GM03348 (cell line): ENCODE measurements around the gene PPP1R8.
"Not testable (repeated sequence)": the region's sequence is repeated elsewhere in the genome, so short reads cannot be mapped to it uniquely, and the experiment has no call there.

Experiments used
- DNase-seq: peaks from one replicate; pipeline ENCODE4 v3.0.0; 2012; ENCODE audit warnings: low spot score

Gene PPP1R8

DNA sequence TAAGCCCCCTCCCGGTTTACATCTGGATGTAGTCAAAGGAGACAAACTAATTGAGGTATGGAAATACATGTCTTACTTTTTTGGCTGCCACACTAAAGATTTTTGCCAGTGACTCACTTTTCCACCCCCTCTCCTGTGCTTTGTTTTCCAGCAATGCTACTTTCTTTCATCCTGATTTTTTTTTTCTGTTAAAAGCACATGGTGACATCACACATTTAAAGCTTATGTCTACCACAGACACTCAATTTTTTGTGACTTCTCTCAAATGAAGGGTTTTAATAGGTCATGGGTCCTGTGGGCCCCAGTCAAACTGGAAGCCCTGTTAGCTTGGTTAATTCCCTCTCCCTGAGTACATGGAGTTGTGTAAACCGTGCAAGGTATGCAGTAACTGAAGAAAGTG is 2.2 kb downstream of the PPP1R8 start:
- peak; percentile 62 for DNase-seq

DNA sequence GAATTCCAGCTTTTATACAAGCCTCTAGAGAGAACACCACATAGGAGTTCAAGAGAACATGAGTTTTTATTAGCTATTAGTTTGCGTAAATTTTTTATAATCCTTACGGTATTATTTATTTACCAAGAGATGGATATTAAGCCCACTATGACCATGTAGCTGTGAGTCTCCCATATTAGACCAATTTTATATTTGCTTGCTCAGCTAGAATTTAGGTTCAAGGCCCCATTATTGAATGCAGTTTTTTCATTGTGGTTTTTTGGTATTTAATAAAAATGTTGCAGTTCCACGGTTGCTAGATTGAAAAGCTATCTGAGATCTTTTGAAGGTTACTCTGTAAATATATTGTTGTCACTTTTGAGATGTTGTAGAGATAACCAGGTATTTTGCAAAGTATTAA is 2.9 kb downstream of the PPP1R8 start:
- no peak for DNase-seq

DNA sequence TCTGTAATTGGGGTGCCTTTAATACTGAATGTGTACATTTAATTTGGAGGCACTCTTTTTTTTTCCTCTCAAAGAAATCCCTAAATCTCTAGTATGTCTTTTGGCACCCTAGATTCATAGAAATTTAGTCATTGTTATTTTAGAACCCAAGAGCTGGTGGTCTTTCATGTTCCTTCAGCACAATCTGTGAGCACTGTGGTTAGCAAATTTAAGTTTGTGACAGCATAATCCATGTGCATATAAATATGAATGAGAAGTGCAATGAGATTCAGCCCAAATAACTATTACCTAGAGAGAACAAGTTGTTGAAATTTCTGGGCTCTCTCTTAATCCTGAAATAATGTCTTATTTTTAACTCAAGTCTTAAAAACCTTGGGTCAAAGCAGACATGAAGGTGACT is 4.5 kb downstream of the PPP1R8 start:
- no peak for DNase-seq

DNA sequence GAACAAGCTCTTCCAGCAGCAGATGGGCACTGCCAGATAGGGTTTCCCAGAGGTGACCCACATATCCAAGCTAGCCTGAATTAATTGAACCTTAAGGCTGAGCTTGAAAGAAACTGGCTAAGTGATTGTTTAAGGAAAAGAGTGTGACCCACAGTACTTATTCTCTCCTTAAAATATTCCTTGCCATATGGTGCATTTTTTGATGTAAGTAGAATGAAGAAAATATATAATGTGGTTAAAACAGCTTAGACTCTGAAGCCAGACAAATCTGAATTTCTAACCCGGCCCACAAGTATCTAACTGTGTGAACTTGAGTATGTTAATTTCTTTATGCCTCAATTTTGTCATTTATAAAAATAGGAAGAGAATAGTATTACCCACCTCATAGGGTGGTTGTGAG is 4.9 kb downstream of the PPP1R8 start:
- no peak for DNase-seq

- DNase-seq = no peak
These were observed 19.4 kb downstream of the PPP1R8 start for GRCh38 chr1:27849951-27850350.

- no peak for DNase-seq
These were observed 24.5 kb downstream of the PPP1R8 start for GRCh38 chr1:27855085-27855484.

GRCh38 chr1:27856561-27857343 is 26.2 kb downstream of the PPP1R8 start:
- no peak for DNase-seq

GRCh38 chr1:27857552-27857951 is 27.0 kb downstream of the PPP1R8 start:
- not testable (repeated sequence) for DNase-seq

DNA sequence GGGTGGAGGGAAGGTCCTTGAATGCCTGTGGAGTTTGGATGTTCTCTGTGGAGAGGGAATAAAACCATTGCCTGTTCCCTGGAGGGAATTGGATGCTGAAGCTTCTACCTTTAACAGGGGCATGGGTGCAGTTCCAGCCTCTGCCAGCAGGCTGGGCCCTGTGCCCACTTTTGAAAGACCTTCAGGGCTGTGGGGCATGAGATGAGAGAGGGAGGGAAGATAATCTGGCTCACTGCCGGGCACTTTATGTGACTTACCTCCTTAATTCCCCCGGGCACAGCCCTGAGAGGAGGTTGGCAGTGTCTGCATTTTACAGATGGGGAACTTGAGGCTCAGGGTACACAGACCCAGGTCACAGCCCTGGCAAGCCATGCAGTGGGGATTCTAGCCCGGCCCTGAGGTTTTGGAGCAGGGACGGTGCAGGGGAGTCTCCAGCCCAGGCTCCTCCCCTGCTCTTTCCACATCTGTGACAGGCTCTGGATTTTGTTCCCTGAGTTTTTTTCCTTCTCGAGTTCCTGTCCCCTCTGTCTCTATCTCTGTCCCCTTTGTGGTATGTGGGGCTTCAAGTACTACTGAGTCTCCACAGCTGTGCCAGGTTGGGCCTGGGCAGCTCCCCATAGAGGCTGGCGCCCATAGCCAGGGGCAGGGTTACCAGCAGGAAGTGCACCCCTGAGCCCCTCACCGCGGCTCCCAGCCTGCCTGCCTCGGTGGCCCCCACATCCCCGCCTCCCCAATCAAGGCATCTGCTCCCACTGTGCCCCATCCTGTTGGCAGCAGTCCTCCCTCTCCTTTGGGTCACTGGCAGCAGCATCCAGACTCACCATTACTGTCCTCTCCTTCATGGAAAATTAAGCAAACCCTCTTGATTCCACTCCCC is 27.7 kb downstream of the PPP1R8 start:
- peak; percentile 90 for DNase-seq

- no peak for DNase-seq
These were observed 28.5 kb downstream of the PPP1R8 start for GRCh38 chr1:27858949-27859576.

DNA sequence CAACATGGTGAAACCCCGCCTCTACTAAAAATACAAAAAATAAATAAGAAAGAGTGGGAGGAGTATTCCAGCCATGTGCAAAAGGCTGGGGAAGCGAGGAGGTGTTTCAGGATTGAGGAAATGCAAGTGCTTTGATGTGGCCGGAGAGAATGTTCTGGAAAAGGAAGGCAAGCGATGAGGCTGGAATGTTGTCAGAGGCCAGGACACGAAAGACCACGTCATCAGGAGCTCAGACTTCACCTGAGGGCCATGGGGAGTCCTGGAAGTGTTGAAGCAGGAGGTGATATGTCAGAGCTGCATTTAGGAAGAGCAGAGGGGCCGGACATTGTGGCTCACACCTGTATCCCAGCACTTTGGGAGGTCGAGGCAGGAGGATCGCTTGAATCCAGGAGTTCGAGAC is 30.9 kb downstream of the PPP1R8 start:
- no peak for DNase-seq

- DNase-seq = no peak
These were observed 31.4 kb downstream of the PPP1R8 start for GRCh38 chr1:27862004-27862403.

GRCh38 chr1:27862671-27863537 is 32.3 kb downstream of the PPP1R8 start:
- DNase-seq = peak; percentile 95

GRCh38 chr1:27863538-27863915 is 32.9 kb downstream of the PPP1R8 start:
- no peak for DNase-seq

DNA sequence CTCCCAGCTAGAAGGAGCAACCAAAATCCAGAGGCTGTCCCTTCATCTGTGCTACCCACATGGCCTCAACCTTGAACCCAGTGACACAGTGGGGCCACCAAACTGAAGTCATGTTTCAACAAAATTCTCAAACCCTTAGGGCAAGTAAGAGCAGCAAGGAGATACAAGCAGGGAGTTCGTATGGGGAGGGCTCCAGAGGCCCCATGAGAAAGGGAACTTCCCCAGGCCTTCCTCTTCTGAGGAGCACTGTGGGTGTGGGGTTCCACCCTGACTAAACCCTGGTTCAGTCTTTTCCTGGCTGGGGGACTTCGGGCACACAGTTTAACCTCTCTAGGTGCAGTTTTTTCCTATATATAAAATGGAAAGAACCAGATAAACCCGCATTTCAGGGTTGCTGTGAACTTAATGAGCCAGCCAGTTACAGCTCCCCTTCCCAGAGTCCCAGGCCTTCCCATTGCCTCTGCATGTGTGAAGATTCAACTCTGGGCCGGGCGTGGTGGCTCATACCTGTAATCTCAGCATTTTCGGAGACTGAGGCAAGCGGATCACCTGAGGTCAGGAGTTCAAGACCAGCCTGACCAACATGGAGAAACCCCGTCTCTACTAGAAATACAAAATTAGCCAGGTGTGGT is 33.8 kb downstream of the PPP1R8 start:
- DNase-seq = no peak

- no peak for DNase-seq
These were observed 35.2 kb downstream of the PPP1R8 start for GRCh38 chr1:27865821-27866220.

DNA sequence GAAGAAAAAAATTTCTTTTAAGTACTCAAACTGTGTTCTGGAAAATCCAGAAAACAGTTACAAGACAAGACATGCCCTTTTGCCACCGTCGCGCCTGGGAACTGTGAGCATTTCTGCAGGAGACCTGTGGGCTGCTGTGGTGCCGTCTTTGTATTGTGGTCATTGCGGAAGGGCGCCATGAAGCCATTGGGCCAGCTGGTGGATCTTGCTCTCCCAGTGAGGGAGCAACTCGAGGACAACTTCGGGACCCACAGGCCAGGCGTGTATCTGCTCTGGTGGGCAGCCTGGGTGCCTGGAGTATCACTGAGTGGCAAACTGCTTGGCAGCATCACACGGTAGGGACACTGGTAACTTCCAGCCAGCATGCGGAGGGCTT is 38.0 kb downstream of the PPP1R8 start:
- DNase-seq = no peak

GRCh38 chr1:27868932-27869718 is 38.5 kb downstream of the PPP1R8 start:
- DNase-seq = no peak

DNA sequence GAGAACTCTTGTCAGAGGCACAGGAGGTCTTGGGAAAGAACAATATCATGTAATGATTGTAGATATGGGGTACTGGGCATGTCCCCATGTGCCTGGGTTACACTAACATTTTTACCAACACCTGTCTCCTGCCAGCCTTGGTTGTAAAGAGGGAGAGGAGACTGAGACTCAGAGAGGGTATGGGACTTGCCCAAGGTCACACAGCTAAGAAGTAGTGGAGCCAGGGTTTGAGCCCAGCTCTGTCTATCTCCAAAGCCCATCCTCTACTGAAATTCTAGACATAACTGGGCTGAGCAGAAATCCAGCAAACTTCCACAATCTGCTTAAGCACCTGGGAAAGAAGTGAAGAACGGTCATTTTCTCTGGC is 39.1 kb downstream of the PPP1R8 start:
- no peak for DNase-seq

GRCh38 chr1:27871076-27871475 is 40.5 kb downstream of the PPP1R8 start:
- not testable (repeated sequence) for DNase-seq
